SH-SY5Y (cell line): Measurements from ENCODE around the gene PLXDC2.

Experiments used
- GATA2 ChIP-seq: IDR thresholded peaks from 2 replicates; pipeline ENCODE4 v1.6.1; 2011; ENCODE audit warnings: mild to moderate bottlenecking, low read depth, low read length
- GATA3 ChIP-seq: IDR thresholded peaks from 2 replicates; pipeline ENCODE4 v1.6.1; 2011; ENCODE audit warnings: low read depth, mild to moderate bottlenecking, low read length, moderate library complexity

DNA sequence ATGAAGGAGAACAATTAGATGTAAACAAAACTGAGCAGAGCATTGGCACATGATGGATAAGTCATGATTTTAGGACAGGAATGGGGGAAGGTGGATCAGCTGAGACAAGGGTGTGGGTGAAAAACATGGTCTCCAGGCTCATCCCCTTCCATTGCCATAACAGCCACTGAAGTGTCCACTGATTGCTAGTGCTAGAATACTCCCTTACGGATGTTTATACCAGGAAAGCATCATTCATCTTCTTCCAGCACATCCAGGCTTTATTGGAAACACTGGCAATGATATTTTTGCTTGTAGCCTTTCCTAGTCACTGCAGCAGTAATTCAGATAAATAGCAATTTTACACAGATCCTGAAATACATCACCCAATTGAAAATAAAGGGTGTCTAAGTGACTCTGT, 259.5 kb downstream of the PLXDC2 start:
- TF ChIP-seq GATA2 = no peak
- no peak for TF ChIP-seq GATA3
